GM12878 (cell line): ENCODE results near the gene ZNF860. TPM values are rescaled to one million over a fixed set of nuclear protein-coding genes. Genes with fewer than 3 reads are reported as not detected.

Experiments
- ATAC-seq: fragments of 200-7000 bp; cut with Tn5 transposase; 3 replicates; pipeline ENCODE4 v1.9.1; 2020; ENCODE audit warnings: mild to moderate bottlenecking, moderate library complexity
- BruUV-seq: library from RNA; stranded (reverse); fragments of 400-500 nt; replicated peaks from 2 replicates; lab custom pipeline; 2021; lab: Mats Ljungman, UMichigan
- CTCF ChIA-PET: fragments of 300-600 bp; sonication (Branson Sonifier 250); formaldehyde crosslinking; extraction: SDS; loops from one replicate; lab custom pipeline; 2021; ENCODE audit warnings: inconsistent platforms; lab: Yijun Ruan, JAX
- POLR2A ChIA-PET: fragments of 350-600 bp; formaldehyde crosslinking; extraction: SDS; loops from one replicate; lab custom pipeline; 2021; ENCODE audit warnings: inconsistent platforms; lab: Charles Lee
- RAD21 ChIA-PET: fragments of 300-600 bp; sonication (Branson Sonifier 250); formaldehyde crosslinking; loops from one replicate; lab custom pipeline; 2023; ENCODE audit warnings: antibody characterized with exemption; ENCODE audit not compliant: unreplicated experiment; lab: Charles Lee
- SMC1A ChIA-PET: fragments of 300-600 bp; sonication (Branson Sonifier 250); formaldehyde crosslinking; loops from one replicate; lab custom pipeline; 2023; ENCODE audit not compliant: unreplicated experiment, uncharacterized antibody; lab: Charles Lee
- DNase-seq: peaks from one replicate; pipeline ENCODE4 v3.0.0-alpha.2; 2011; ENCODE audit warnings: low read depth, low spot score
- FAIRE-seq: peaks from 3 replicates; lab custom pipeline; 2011; peaks lifted over from hg19 to GRCh38; lab: Jason Lieb, UNC
- H2AFZ ChIP-seq: 2 replicates; pipeline ENCODE4 v1.6.0; 2011; ENCODE audit warnings: low read depth, low read length, control low read depth; ENCODE audit not compliant: control insufficient read depth
- H3K27ac ChIP-seq: 2 replicates; pipeline ENCODE4 v1.5.1; 2011; ENCODE audit warnings: control low read depth; ENCODE audit not compliant: control insufficient read depth, insufficient read depth
- H3K27me3 ChIP-seq, 2 experiments: replicated peaks in 1 of 2; 2 replicates each; pipeline versions ENCODE4 v1.6.0 to v1.6.1; 2011; ENCODE audit warnings: low read length in 1 of 2; ENCODE audit not compliant: control insufficient read depth in 2 of 2, insufficient read depth in 2 of 2
- H3K36me3 ChIP-seq, 2 experiments: 2 replicates each; pipeline ENCODE4 v1.5.1; 2011; ENCODE audit warnings: low read length in 1 of 2; ENCODE audit not compliant: control insufficient read depth in 2 of 2, insufficient read depth in 2 of 2
- H3K4me1 ChIP-seq: 2 replicates; pipeline ENCODE4 v1.6.1; 2011; ENCODE audit warnings: mild to moderate bottlenecking, low read length, moderate library complexity, mixed read lengths; ENCODE audit not compliant: control insufficient read depth, insufficient read depth
- H3K4me2 ChIP-seq: 2 replicates; pipeline ENCODE4 v1.6.0; 2011; ENCODE audit warnings: control low read depth; ENCODE audit not compliant: control insufficient read depth, insufficient read depth
- H3K4me3 ChIP-seq: fragments of 200-600 bp; sonication (generic); 2 replicates; pipeline ENCODE4 v1.5.1; 2016
- H3K79me2 ChIP-seq: 2 replicates; pipeline ENCODE4 v1.6.0; 2011; ENCODE audit warnings: low read length; ENCODE audit not compliant: control insufficient read depth, insufficient read depth
- H3K9ac ChIP-seq: 2 replicates; pipeline ENCODE4 v1.8.0; 2011; ENCODE audit warnings: low read length, control low read depth, mixed read lengths; ENCODE audit not compliant: control insufficient read depth, insufficient read depth
- H3K9me3 ChIP-seq: replicated peaks from 3 replicates; pipeline ENCODE4 v1.5.1; 2011; ENCODE audit warnings: mild to moderate bottlenecking, low read length; ENCODE audit not compliant: control insufficient read depth, insufficient read depth
- H4K20me1 ChIP-seq: 2 replicates; pipeline ENCODE4 v1.6.0; 2011; ENCODE audit not compliant: control insufficient read depth, insufficient read depth
- ASH2L ChIP-seq: fragments of 300-600, 200-600 bp; sonication (generic); IDR thresholded peaks from 2 replicates; pipeline ENCODE4 v1.6.1; 2017; ENCODE audit warnings: low read depth, mild to moderate bottlenecking, borderline replicate concordance
- CBX5 ChIP-seq: sonication (generic); IDR thresholded peaks from 2 replicates; pipeline ENCODE4 v1.6.1; 2016; ENCODE audit warnings: low read depth, moderate library complexity, mild to moderate bottlenecking, inconsistent platforms
- EP300 ChIP-seq, 2 experiments: fragments of 150-350 bp in 1 of 2; IDR thresholded peaks; 2 replicates each; pipeline ENCODE4 v1.6.1; 2011 to 2012; ENCODE audit warnings: low read depth in 2 of 2, low read length in 2 of 2, borderline replicate concordance in 1 of 2, improper control_type of control experiment in 1 of 2, inconsistent platforms in 1 of 2; ENCODE audit not compliant: control insufficient read depth in 1 of 2
- FOS ChIP-seq: IDR thresholded peaks from 3 replicates; pipeline ENCODE4 v1.6.1; 2011; ENCODE audit warnings: borderline replicate concordance; ENCODE audit not compliant: insufficient read length; ENCODE audit errors: extremely low read depth
- NBN ChIP-seq: fragments of 450-650 bp; IDR thresholded peaks from 2 replicates; pipeline ENCODE4 v1.6.1; 2016
- POU2F2 ChIP-seq: IDR thresholded peaks from 3 replicates; pipeline ENCODE4 v1.6.1; 2011; ENCODE audit warnings: low read depth, mild to moderate bottlenecking, low read length, borderline replicate concordance
- RAD51 ChIP-seq: fragments of 450-650 bp; IDR thresholded peaks from 2 replicates; pipeline ENCODE4 v1.6.1; 2016; ENCODE audit warnings: moderate library complexity, mild to moderate bottlenecking, inconsistent platforms
- SRF ChIP-seq, 2 experiments: IDR thresholded peaks; 2 replicates each; pipeline ENCODE4 v1.6.1; 2011; ENCODE audit warnings: low read depth in 2 of 2, low read length in 2 of 2, mild to moderate bottlenecking in 1 of 2, moderate library complexity in 1 of 2
- ZNF274 ChIP-seq: IDR thresholded peaks from one replicate; pipeline ENCODE4 v1.8.0; 2011; ENCODE audit not compliant: insufficient read length, insufficient read depth
- in situ Hi-C: fragments of 300-500 bp; cut with MboI; formaldehyde crosslinking; loops from 9 replicates; pipeline ENCODE4 v1.14.3; 2018; ENCODE audit warnings: mixed read lengths
- intact Hi-C: fragments of 100-400 bp; cut with micrococcal nuclease; formaldehyde crosslinking; loops from one replicate; pipeline ENCODE4 v1.14.2; 2022; ENCODE audit not compliant: unreplicated experiment
- polyA plus RNA-seq, 11 experiments: library from polyadenylated mRNA; depleted of rRNA in 4 of 11; unstranded in 6 of 11; stranded (reverse) in 5 of 11; fragments of >200 nt; fragmentation: Nextera tagmentation in 4 of 11; fragmentation: Illumina TruSeq in 1 of 11; extraction: Ambion mirVana in 4 of 11; extraction: Trizol in 1 of 11; gene quantifications; 1 replicate in 1 of 11; 2 replicates in 10 of 11; pipeline versions ENCODE4 v1.2.1 to v1.2.3, GENCODE V29; 2011 to 2016; ENCODE audit warnings: inconsistent platforms in 2 of 11, missing spikeins in 2 of 11, low read depth in 1 of 11
- total RNA-seq, 4 experiments: library from RNA; depleted of rRNA in 3 of 4; stranded (reverse); fragments of >200 nt in 3 of 4; fragmentation: Illumina TruSeq in 1 of 4; extraction: Trizol in 1 of 4; gene quantifications; 2 replicates each; pipeline versions ENCODE4 v1.2.1 to v1.2.3, GENCODE V29; 2013 to 2021
- TF ChIP-seq, protein P1 (sequence below): fragments of 450-650 bp; conservative IDR thresholded peaks from 2 replicates; pipeline ENCODE4 v1.6.1; 2017; ENCODE audit warnings: mild to moderate bottlenecking, moderate library complexity
- TF ChIP-seq, protein P2 (sequence below): fragments of 150-350 bp; IDR thresholded peaks from 2 replicates; pipeline ENCODE4 v1.6.1; 2016; ENCODE audit warnings: low read depth, low read length
- TF ChIP-seq, protein P3 (sequence below): fragments of 450-650 bp; IDR thresholded peaks from 2 replicates; pipeline ENCODE4 v1.6.1; 2014; ENCODE audit warnings: mild to moderate bottlenecking
- TF ChIP-seq, protein P4 (sequence below): fragments of 450-650 bp; formaldehyde crosslinking; IDR thresholded peaks from 2 replicates; pipeline ENCODE4 v1.4.0; 2020; ENCODE audit warnings: mild to moderate bottlenecking, moderate library complexity

Gene ZNF860
- total and polyA plus RNA-seq, 10 of the 15 experiments (the other 5 are each of a cell fraction or from before 2014, with no cell fraction given), result not detected

DNA sequence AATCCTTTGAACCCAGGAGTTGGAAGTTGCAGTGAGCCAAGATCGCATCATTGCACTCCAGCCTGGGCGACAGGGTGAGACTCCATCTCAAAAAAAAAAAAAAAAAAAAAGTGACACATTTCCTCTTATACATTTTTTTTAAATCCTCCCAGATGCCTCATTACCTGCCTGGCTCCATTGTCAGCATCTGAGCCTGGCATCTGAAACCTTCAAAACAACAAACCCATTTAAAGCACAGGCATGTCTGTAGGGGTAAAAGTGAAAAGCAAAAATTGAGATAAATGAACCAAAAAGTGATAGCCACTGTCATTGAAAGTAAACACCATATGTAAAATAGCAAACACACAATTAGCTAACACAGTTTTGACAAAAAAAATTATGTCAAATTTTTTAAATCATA, 39.1 kb upstream of the ZNF860 start (continued):
- TF ChIP-seq, protein P1, sequence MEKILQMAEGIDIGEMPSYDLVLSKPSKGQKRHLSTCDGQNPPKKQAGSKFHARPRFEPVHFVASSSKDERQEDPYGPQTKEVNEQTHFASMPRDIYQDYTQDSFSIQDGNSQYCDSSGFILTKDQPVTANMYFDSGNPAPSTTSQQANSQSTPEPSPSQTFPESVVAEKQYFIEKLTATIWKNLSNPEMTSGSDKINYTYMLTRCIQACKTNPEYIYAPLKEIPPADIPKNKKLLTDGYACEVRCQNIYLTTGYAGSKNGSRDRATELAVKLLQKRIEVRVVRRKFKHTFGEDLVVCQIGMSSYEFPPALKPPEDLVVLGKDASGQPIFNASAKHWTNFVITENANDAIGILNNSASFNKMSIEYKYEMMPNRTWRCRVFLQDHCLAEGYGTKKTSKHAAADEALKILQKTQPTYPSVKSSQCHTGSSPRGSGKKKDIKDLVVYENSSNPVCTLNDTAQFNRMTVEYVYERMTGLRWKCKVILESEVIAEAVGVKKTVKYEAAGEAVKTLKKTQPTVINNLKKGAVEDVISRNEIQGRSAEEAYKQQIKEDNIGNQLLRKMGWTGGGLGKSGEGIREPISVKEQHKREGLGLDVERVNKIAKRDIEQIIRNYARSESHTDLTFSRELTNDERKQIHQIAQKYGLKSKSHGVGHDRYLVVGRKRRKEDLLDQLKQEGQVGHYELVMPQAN, result no peak
- no peak for TF ChIP-seq FOS

DNA sequence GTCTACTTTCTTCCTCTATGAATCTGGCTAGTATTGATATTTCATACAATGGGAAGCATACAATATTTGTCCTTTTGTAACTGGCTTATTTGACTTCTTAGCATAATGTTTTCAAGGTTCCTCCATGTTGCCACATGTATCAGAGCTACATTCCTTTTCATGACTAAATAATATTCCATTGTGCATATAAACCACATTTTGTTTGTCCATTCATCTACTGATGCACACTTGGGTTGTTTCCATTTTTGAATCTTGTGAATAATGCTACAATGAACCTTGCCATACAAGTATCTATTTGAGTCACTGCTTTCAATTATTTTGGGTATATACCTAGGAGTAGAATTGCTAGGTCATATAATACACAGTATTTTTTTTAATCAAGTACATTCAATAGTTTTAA, 38.5 kb upstream of the ZNF860 start:
- Histone ChIP-seq H4K20me1 (no peaks in the 10 kb centered on the region; the same call in 1 of the 2 replicates), H3K79me2 (no peaks in the 10 kb centered on the region), H3K27me3 (peaks cover 0 to 3% of the 10 kb centered on the region in 2 experiments; a peak in 3 of 4 replicates), H3K36me3 (no peaks in the 10 kb centered on the region), H2AFZ (no peak overlapping the region), H3K9me3 (no peaks in the 10 kb centered on the region; the same call in 2 of the 3 replicates), H3K9ac (no peak overlapping the region), H3K27ac (no peak overlapping the region), H3K4me2 (no peak overlapping the region), H3K4me1 (no peaks in the 10 kb centered on the region), H3K4me3 (no peak overlapping the region)
- intact Hi-C loops, result no loop called here
- in situ Hi-C loops, result no loop called here
- no peak for FAIRE-seq
- ChIA-PET POLR2A (no interaction called here), CTCF (interaction anchor here (1.3 kb wide), 1 partner anchor 20 kb away, joined by 3 read pairs; no protein-coding TSS in a partner anchor), SMC1A (no interaction called here), RAD21 (no interaction called here)
- BruUV-seq, result no TSS peak
- DNase-seq, result no peak
- no peak for ATAC-seq
- no peak for TF ChIP-seq ASH2L
- TF ChIP-seq ZNF274, result no peak
- no peak for TF ChIP-seq CBX5
- no peak for TF ChIP-seq RAD51
- TF ChIP-seq NBN, result no peak
- TF ChIP-seq SRF (IDR thresholded peaks at IDR 0.05; ENCODE audit: low read depth in 2 of 2, low read length in 2 of 2), result no peak
- TF ChIP-seq, protein P2, sequence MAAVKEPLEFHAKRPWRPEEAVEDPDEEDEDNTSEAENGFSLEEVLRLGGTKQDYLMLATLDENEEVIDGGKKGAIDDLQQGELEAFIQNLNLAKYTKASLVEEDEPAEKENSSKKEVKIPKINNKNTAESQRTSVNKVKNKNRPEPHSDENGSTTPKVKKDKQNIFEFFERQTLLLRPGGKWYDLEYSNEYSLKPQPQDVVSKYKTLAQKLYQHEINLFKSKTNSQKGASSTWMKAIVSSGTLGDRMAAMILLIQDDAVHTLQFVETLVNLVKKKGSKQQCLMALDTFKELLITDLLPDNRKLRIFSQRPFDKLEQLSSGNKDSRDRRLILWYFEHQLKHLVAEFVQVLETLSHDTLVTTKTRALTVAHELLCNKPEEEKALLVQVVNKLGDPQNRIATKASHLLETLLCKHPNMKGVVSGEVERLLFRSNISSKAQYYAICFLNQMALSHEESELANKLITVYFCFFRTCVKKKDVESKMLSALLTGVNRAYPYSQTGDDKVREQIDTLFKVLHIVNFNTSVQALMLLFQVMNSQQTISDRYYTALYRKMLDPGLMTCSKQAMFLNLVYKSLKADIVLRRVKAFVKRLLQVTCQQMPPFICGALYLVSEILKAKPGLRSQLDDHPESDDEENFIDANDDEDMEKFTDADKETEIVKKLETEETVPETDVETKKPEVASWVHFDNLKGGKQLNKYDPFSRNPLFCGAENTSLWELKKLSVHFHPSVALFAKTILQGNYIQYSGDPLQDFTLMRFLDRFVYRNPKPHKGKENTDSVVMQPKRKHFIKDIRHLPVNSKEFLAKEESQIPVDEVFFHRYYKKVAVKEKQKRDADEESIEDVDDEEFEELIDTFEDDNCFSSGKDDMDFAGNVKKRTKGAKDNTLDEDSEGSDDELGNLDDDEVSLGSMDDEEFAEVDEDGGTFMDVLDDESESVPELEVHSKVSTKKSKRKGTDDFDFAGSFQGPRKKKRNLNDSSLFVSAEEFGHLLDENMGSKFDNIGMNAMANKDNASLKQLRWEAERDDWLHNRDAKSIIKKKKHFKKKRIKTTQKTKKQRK, result no peak
- TF ChIP-seq, protein P3, sequence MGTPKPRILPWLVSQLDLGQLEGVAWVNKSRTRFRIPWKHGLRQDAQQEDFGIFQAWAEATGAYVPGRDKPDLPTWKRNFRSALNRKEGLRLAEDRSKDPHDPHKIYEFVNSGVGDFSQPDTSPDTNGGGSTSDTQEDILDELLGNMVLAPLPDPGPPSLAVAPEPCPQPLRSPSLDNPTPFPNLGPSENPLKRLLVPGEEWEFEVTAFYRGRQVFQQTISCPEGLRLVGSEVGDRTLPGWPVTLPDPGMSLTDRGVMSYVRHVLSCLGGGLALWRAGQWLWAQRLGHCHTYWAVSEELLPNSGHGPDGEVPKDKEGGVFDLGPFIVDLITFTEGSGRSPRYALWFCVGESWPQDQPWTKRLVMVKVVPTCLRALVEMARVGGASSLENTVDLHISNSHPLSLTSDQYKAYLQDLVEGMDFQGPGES, result no peak
- no peak for TF ChIP-seq POU2F2
- TF ChIP-seq, protein P4, sequence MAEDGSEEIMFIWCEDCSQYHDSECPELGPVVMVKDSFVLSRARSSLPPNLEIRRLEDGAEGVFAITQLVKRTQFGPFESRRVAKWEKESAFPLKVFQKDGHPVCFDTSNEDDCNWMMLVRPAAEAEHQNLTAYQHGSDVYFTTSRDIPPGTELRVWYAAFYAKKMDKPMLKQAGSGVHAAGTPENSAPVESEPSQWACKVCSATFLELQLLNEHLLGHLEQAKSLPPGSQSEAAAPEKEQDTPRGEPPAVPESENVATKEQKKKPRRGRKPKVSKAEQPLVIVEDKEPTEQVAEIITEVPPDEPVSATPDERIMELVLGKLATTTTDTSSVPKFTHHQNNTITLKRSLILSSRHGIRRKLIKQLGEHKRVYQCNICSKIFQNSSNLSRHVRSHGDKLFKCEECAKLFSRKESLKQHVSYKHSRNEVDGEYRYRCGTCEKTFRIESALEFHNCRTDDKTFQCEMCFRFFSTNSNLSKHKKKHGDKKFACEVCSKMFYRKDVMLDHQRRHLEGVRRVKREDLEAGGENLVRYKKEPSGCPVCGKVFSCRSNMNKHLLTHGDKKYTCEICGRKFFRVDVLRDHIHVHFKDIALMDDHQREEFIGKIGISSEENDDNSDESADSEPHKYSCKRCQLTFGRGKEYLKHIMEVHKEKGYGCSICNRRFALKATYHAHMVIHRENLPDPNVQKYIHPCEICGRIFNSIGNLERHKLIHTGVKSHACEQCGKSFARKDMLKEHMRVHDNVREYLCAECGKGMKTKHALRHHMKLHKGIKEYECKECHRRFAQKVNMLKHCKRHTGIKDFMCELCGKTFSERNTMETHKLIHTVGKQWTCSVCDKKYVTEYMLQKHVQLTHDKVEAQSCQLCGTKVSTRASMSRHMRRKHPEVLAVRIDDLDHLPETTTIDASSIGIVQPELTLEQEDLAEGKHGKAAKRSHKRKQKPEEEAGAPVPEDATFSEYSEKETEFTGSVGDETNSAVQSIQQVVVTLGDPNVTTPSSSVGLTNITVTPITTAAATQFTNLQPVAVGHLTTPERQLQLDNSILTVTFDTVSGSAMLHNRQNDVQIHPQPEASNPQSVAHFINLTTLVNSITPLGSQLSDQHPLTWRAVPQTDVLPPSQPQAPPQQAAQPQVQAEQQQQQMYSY (CRISPR knock-in tag), result no peak
- TF ChIP-seq EP300 (IDR thresholded peaks at IDR 0.05; ENCODE audit: borderline replicate concordance in 1 of 2, control insufficient read depth in 1 of 2, low read depth in 2 of 2, low read length in 2 of 2), result no peak
